ENCODE measurements around the gene SLC1A5.

Gene SLC1A5

GRCh38 chr19:46725036-46725820 lies 63.2 kb downstream of the SLC1A5 start:
- H3F3A ChIP-seq (ENCODE audit: insufficient read depth, low read length) = no peaks in the 10 kb centered on the region
- peaks cover 37% of the 10 kb centered on the region for H3K79me2 ChIP-seq (ENCODE audit: low read length)
- TF ChIP-seq EZH2 (optimal IDR thresholded peaks at IDR 0.05; ENCODE audit: low read depth, low read length) (no peak), EZH2phosphoT487 (IDR thresholded peaks at IDR 0.05; ENCODE audit: low read length) (no peak), CTCF (IDR thresholded peaks at IDR 0.05; ENCODE audit: low read length) (no peak)
- H3K4me1 ChIP-seq (ENCODE audit: low read length) = no peaks in the 10 kb centered on the region
- no peaks in the 10 kb centered on the region for H3K9me2 ChIP-seq (replicated peaks; ENCODE audit: insufficient read depth, low read length)
- H3K9ac ChIP-seq (ENCODE audit: low read length) = no peak overlapping the region
- no peak overlapping the region for H3K4me3 ChIP-seq (ENCODE audit: low read length)
- H3K36me3 ChIP-seq (replicated peaks; ENCODE audit: insufficient read depth, low read length) = 0 out of 2 replicates have a peak, but pooled peaks cover 5% of the 10 kb centered on the region
- H3K4me2 ChIP-seq (ENCODE audit: low read depth, low read length) = no peak overlapping the region
- no peak for DNase-seq
- no peaks in the 10 kb centered on the region for H3K9me3 ChIP-seq (replicated peaks; ENCODE audit: insufficient read depth, low read length)
- H3K27ac ChIP-seq (ENCODE audit: low read length) = no peak overlapping the region
- no peaks in the 10 kb centered on the region for H3K27me3 ChIP-seq (replicated peaks; ENCODE audit: insufficient read depth, low read length)
- H2AFZ ChIP-seq (ENCODE audit: low read length) = no peak overlapping the region
- H4K20me1 ChIP-seq (ENCODE audit: insufficient read depth, low read length) = 0 out of 2 replicates have a peak, but pooled peaks cover 15% of the 10 kb centered on the region

All from MM.1S (cell line).